HG02588 (cell line): ENCODE results near the gene DNALI1.

Experiments used
- ATAC-seq: cut with Tn5 transposase; IDR thresholded peaks from one replicate; pipeline ENCODE4 v1.9.1; 2021; ENCODE audit warnings: mild to moderate bottlenecking, moderate library complexity; ENCODE audit not compliant: unreplicated experiment

Gene DNALI1

GRCh38 chr1:37601441-37601840 is 44.7 kb downstream of the DNALI1 start:
- ATAC-seq = no peak

GRCh38 chr1:37602750-37603694 is 46.3 kb downstream of the DNALI1 start:
- ATAC-seq = no peak

GRCh38 chr1:37605061-37605650 is 48.4 kb downstream of the DNALI1 start:
- ATAC-seq = no peak

GRCh38 chr1:37605806-37606474 is 49.2 kb downstream of the DNALI1 start:
- no peak for ATAC-seq

GRCh38 chr1:37606481-37607263 is 49.9 kb downstream of the DNALI1 start:
- no peak for ATAC-seq

GRCh38 chr1:37609002-37609401 is 52.3 kb downstream of the DNALI1 start:
- ATAC-seq = no peak

- ATAC-seq = no peak
Measured at GRCh38 chr1:37609994-37610393, 53.3 kb downstream of the DNALI1 start.

GRCh38 chr1:37612186-37612585 is 55.4 kb downstream of the DNALI1 start:
- no peak for ATAC-seq

GRCh38 chr1:37614105-37614504 is 57.4 kb downstream of the DNALI1 start:
- no peak for ATAC-seq

- ATAC-seq = no peak
Measured at GRCh38 chr1:37616330-37616729, 59.6 kb downstream of the DNALI1 start.
